ENCODE data around the gene CARD11. TPM values are rescaled to one million over a fixed set of nuclear protein-coding genes. Genes with fewer than 3 reads are reported as not detected.

CARD11 gene
- total and polyA plus RNA-seq, 2 of the 13 experiments (the other 11 are each of a cell fraction or from before 2014, with no cell fraction given): 0.04 TPM; not detected in 1

- ATAC-seq: no peak
- no peak overlapping the region for H3K4me3 ChIP-seq (replicated peaks in 1 of 3; ENCODE audit: insufficient read depth in 1 of 3, low read depth in 2 of 3, low read length in 3 of 3)
- in situ Hi-C loops (cut with HindIII; ENCODE audit: extremely low pct_ligation_motif_present, low pct_unique_long_range_greater_than_20kb): no loop called here
- CTCF ChIA-PET (ENCODE audit: low intra/inter-chr PET ratio, low total read pairs): no interaction called here
- no peak overlapping the region for H2AFZ ChIP-seq (ENCODE audit: low read length)
- H3K27me3 ChIP-seq (ENCODE audit: control insufficient read depth in 1 of 2, insufficient read depth in 2 of 2, low read length in 2 of 2): no peaks in the 10 kb centered on the region
- 96% methylated on average over 4 of the region's 4 CpGs for WGBS (ENCODE audit: low lambda C conversion rate)
- no TSS peak for BruUV-seq (replicated peaks)
- peaks cover 67% of the 10 kb centered on the region for H3K4me1 ChIP-seq (ENCODE audit: insufficient read depth, low read length)
- FAIRE-seq: no peak
- H3K4me2 ChIP-seq (ENCODE audit: low read depth, low read length): no peak overlapping the region
- H3K9ac ChIP-seq (ENCODE audit: insufficient read depth, low read depth, low read length): no peak overlapping the region
- no peak for TF ChIP-seq KLF16 (CRISPR knock-in tag; IDR thresholded peaks at IDR 0.05)
- TF ChIP-seq ZNF652 (CRISPR knock-in tag; IDR thresholded peaks at IDR 0.05; ENCODE audit: borderline replicate concordance, low read depth): no peak
- TF ChIP-seq HDAC1 (CRISPR knock-in tag; IDR thresholded peaks at IDR 0.05): no peak
- TF ChIP-seq ZNF121 (CRISPR knock-in tag; IDR thresholded peaks at IDR 0.05): peak; percentile 51; the same call in 1 of the 2 replicates
- no peak overlapping the region for H3K27ac ChIP-seq (ENCODE audit: extremely low read length, insufficient read depth, low read length)
- no peaks in the 10 kb centered on the region for H3K79me2 ChIP-seq (ENCODE audit: insufficient read depth, low read length)
- H3K36me3 ChIP-seq (replicated peaks in 1 of 2; ENCODE audit: control insufficient read depth in 1 of 2, insufficient read depth in 2 of 2, low read length in 2 of 2): no peaks in the 10 kb centered on the region
- POLR2A ChIA-PET: interaction anchor here (0.5 to 1.7 kb wide), 3 partner anchors 23 to 101 kb away, joined by 3 to 8 read pairs (median 4); no protein-coding TSS in a partner anchor
- intact Hi-C loops (cut with micrococcal nuclease; ENCODE audit: unreplicated experiment): loop anchor here (5.0 to 10.0 kb wide), 2 partner anchors 59 to 1033 kb away; no protein-coding TSS in a partner anchor
- H4K20me1 ChIP-seq (ENCODE audit: insufficient read depth, low read length): no peaks in the 10 kb centered on the region
- H3K9me3 ChIP-seq (ENCODE audit: low read length): no peaks in the 10 kb centered on the region
- DNase-seq (ENCODE audit: low spot score): no peak
Measured at GRCh38 chr7:2861509-2861908, 182.2 kb downstream of the CARD11 start.

GRCh38 chr7:2860627-2861133, 183.0 kb downstream of the CARD11 start:
- intact Hi-C loops (cut with micrococcal nuclease; ENCODE audit: unreplicated experiment): loop anchor here (5.0 to 10.0 kb wide), 2 partner anchors 58 to 1034 kb away; no protein-coding TSS in a partner anchor
- Histone ChIP-seq H3K36me3 (replicated peaks in 1 of 2; ENCODE audit: control insufficient read depth in 1 of 2, insufficient read depth in 2 of 2, low read length in 2 of 2) (no peaks in the 10 kb centered on the region), H3K4me1 (ENCODE audit: insufficient read depth, low read length) (peaks cover 75% of the 10 kb centered on the region), H3K79me2 (ENCODE audit: insufficient read depth, low read length) (no peaks in the 10 kb centered on the region), H3K4me3 (replicated peaks in 1 of 3; ENCODE audit: insufficient read depth in 1 of 3, low read depth in 2 of 3, low read length in 3 of 3) (peak overlapping the region in 2 of 3 experiments; percentile 10 to 11; a peak in 4 of 6 replicates), H2AFZ (ENCODE audit: low read length) (peak overlapping the region; percentile 70), H4K20me1 (ENCODE audit: insufficient read depth, low read length) (no peaks in the 10 kb centered on the region), H3K27me3 (ENCODE audit: control insufficient read depth in 1 of 2, insufficient read depth in 2 of 2, low read length in 2 of 2) (no peaks in the 10 kb centered on the region), H3K9ac (ENCODE audit: insufficient read depth, low read depth, low read length) (peak overlapping the region; percentile 55; the same call in 1 of the 2 replicates), H3K4me2 (ENCODE audit: low read depth, low read length) (peak overlapping the region; percentile 71), H3K27ac (ENCODE audit: extremely low read length, insufficient read depth, low read length) (peak overlapping the region; percentile 46), H3K9me3 (ENCODE audit: low read length) (no peaks in the 10 kb centered on the region)
- ATAC-seq (peak; percentile 21), FAIRE-seq (peak; percentile 52), DNase-seq (ENCODE audit: low spot score) (peak; percentile 85)
- ChIA-PET POLR2A (interaction anchor here (1.3 to 1.7 kb wide), 2 partner anchors 57 to 103 kb away, joined by 5 to 8 read pairs; no protein-coding TSS in a partner anchor), CTCF (ENCODE audit: low intra/inter-chr PET ratio, low total read pairs) (no interaction called here)
- no TSS peak for BruUV-seq (replicated peaks)
- 19% methylated on average over 9 of the region's 14 CpGs for WGBS (ENCODE audit: low lambda C conversion rate)
- in situ Hi-C loops (cut with HindIII; ENCODE audit: extremely low pct_ligation_motif_present, low pct_unique_long_range_greater_than_20kb): no loop called here
- TF ChIP-seq ATM (IDR thresholded peaks at IDR 0.05; ENCODE audit: borderline replicate concordance) (no peak), NFYB (CRISPR knock-in tag; IDR thresholded peaks at IDR 0.05) (no peak), ZNF331 (CRISPR knock-in tag; IDR thresholded peaks at IDR 0.05) (0 out of 2 replicates have a peak, but pooled peaks have one; percentile 42), ARNT2 (CRISPR knock-in tag; IDR thresholded peaks at IDR 0.05; ENCODE audit: low read depth) (0 out of 2 replicates have a peak, but pooled peaks have one; percentile 25), ZBTB33 (CRISPR knock-in tag; IDR thresholded peaks at IDR 0.05) (peak; percentile 27; the same call in 1 of the 2 replicates), SOX5 (CRISPR knock-in tag; IDR thresholded peaks at IDR 0.05; ENCODE audit: borderline replicate concordance) (peak; percentile 29; the same call in 1 of the 2 replicates), ATF1 (CRISPR knock-in tag; IDR thresholded peaks at IDR 0.05) (no peak), PREB (CRISPR knock-in tag; IDR thresholded peaks at IDR 0.05) (no peak), MAX (IDR thresholded peaks at IDR 0.05) (peak; percentile 64), BCL6 (CRISPR knock-in tag; IDR thresholded peaks at IDR 0.05) (peak; percentile 83), SALL1 (CRISPR knock-in tag; IDR thresholded peaks at IDR 0.05) (0 out of 2 replicates have a peak, but pooled peaks have one; percentile 15), GATAD2A (CRISPR knock-in tag; IDR thresholded peaks at IDR 0.05) (peak; percentile 49; the same call in 1 of the 2 replicates), ZFX (CRISPR knock-in tag; IDR thresholded peaks at IDR 0.05; ENCODE audit: low read depth) (peak; percentile 35; the same call in 1 of the 2 replicates)
